KOPT-K1 (cell line): ENCODE results near the gene TGM2.

Experiments used
- H3K27ac ChIP-seq: fragments of 200-600 bp; sonication (generic); 2 replicates; pipeline ENCODE4 v1.5.1; 2016; ENCODE audit warnings: antibody characterized with exemption, mild to moderate bottlenecking, low read depth, low read length; ENCODE audit not compliant: poor library complexity, severe bottlenecking
- H3K36me3 ChIP-seq: fragments of 200-600 bp; sonication (generic); 2 replicates; pipeline ENCODE4 v1.5.1; 2017; ENCODE audit warnings: antibody characterized with exemption, mild to moderate bottlenecking, low read length, moderate library complexity; ENCODE audit not compliant: insufficient read depth
- H3K9me3 ChIP-seq: fragments of 200-600 bp; sonication (generic); 2 replicates; pipeline ENCODE4 v1.5.1; 2017; ENCODE audit warnings: antibody characterized with exemption, low read length, mild to moderate bottlenecking; ENCODE audit not compliant: insufficient read depth, poor library complexity, severe bottlenecking

Gene TGM2

GRCh38 chr20:38164069-38164468, 1.0 kb downstream of the TGM2 start:
- H3K36me3 ChIP-seq: no peaks in the 10 kb centered on the region
- H3K9me3 ChIP-seq: no peaks in the 10 kb centered on the region
- no peak overlapping the region for H3K27ac ChIP-seq

GRCh38 chr20:38162878-38163875, 1.9 kb downstream of the TGM2 start:
- no peak overlapping the region for H3K27ac ChIP-seq
- H3K9me3 ChIP-seq: no peaks in the 10 kb centered on the region
- H3K36me3 ChIP-seq: no peaks in the 10 kb centered on the region

DNA sequence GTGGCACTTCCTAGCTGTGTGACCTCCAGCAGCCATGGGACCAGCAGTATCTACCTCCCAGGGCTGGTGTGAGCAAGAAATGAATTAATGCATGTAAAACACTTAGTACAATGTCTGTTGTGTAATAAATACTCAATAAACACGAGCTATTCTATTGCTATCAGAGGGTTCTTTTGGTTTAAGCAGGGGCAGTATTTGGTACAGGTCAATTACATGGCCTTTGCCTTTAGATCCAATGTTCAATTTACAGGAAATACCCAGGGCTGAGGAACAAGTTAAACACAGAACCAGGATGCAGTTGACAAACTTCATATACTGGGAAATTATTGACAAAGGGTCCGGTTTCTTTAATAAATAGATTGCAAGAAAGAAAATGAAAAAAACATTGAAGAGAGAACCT, 2.9 kb downstream of the TGM2 start:
- H3K27ac ChIP-seq: no peak overlapping the region

DNA sequence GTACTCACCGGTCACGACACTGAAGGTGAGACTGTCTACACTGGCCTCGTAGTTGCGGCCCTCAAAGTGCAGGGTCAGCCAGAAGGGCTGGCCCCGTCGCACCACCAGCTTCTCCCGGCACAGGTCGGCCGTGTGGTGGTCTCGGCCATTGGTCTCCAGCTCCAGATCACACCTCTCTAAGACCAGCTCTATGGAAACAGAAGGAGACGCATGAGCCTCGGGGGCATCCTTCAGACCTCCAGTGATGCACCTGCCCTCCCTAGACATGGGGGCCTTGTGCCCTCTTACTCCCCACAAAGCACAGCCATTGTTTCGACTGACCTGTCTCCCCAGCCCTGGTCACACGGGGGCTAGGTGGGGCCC, 3.7 kb downstream of the TGM2 start:
- H3K9me3 ChIP-seq: no peaks in the 10 kb centered on the region
- no peak overlapping the region for H3K27ac ChIP-seq
- no peaks in the 10 kb centered on the region for H3K36me3 ChIP-seq

More for the DNA sequence above, 2.9 kb downstream of the TGM2 start:
- H3K9me3 ChIP-seq: no peaks in the 10 kb centered on the region
- H3K36me3 ChIP-seq: no peaks in the 10 kb centered on the region

DNA sequence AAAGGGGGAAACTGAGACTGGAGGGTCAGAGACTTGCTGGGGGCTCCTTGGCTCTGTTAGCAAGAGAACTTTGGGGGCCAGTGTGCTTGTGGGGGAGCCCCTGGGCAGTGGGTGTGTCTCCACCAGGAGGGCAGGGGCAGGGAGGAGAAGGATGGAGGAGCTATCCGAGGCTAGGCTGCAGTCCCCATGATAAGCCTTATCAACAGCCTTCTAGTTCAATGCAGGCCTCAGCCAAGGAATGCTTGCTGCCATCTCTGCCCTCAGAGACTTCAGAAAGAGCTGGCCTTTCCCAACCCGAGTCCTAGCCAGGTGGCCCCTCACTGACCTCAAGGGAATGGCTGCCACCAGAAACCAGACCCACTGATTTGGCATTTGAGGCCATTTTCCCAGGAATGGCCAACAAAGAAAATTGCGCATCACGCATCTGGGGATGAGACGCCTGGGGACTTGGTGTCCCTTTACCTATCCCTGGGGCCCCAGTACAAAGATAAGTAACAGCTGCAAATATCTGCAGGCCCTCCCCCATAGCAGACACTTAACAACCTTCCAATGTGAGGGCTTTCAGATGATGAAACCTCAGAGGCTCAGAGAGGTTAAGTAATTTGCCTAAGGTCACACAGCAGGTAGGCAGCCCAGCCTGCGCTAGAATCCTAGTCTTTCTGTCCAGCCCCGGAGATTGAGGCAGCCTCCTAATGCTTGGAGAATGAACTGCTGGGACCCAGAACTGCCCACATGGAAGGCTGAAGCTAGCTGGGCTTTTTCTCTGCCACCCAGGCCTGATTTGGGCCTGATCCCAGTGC, 4.9 kb downstream of the TGM2 start:
- no peak overlapping the region for H3K27ac ChIP-seq

DNA sequence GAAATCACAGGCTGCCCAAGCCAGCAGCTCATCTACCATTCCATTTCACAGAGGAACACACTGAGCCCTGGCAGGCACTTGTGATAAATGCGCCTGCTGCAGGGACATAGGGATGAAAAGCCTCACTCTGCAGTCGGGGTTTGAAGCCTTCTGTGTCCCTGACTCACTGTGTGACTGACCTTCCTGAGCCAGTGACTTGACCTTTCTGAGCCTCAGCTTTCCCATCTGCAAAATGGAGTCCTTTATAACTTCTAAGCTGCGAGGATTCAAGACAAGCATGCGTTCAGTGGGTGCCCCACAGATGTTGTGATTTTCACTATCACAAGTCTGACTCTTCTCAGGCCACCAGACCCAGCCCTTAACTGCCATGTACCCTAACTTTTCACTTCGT, 5.5 kb downstream of the TGM2 start:
- Histone ChIP-seq H3K9me3 (no peaks in the 10 kb centered on the region), H3K27ac (no peak overlapping the region), H3K36me3 (no peaks in the 10 kb centered on the region)

More for the DNA sequence above, 4.9 kb downstream of the TGM2 start:
- no peaks in the 10 kb centered on the region for H3K36me3 ChIP-seq
- H3K9me3 ChIP-seq: no peaks in the 10 kb centered on the region

DNA sequence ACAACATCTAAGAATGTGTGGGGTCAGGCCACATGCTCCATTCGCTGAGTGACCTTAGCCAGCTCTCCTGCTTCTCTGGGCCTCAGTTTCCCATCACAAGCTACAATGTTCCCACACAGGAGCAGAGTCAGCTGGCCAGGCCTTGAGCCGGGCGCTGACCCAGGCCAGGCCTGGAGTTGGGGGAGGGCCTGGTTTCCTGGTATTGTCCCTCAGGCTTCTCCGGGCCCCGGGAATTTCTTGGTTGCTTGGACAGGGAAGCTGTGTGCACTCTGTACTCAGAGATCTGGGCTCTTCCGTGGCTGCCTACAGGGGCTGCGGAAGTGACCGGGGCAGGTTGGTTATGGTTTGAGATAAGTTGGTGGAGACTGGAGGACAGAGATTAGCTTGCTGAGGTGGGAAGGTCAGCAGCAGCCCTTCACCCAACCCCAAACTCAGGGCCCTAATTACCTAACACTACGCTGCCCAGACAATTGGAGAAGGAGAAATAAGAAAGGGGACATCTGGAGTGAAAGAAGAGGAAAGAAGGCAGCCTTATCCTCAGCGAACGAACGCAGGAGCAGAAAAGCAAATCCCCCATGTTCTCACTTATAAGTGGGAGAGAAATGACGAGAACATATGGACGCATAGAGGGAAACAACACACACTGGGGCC, 6.2 kb downstream of the TGM2 start:
- H3K27ac ChIP-seq: no peak overlapping the region
- no peaks in the 10 kb centered on the region for H3K9me3 ChIP-seq
- no peaks in the 10 kb centered on the region for H3K36me3 ChIP-seq

- Histone ChIP-seq H3K27ac (no peak overlapping the region), H3K36me3 (no peaks in the 10 kb centered on the region), H3K9me3 (no peaks in the 10 kb centered on the region)
Measured at GRCh38 chr20:38157635-38158495, 7.2 kb downstream of the TGM2 start.

DNA sequence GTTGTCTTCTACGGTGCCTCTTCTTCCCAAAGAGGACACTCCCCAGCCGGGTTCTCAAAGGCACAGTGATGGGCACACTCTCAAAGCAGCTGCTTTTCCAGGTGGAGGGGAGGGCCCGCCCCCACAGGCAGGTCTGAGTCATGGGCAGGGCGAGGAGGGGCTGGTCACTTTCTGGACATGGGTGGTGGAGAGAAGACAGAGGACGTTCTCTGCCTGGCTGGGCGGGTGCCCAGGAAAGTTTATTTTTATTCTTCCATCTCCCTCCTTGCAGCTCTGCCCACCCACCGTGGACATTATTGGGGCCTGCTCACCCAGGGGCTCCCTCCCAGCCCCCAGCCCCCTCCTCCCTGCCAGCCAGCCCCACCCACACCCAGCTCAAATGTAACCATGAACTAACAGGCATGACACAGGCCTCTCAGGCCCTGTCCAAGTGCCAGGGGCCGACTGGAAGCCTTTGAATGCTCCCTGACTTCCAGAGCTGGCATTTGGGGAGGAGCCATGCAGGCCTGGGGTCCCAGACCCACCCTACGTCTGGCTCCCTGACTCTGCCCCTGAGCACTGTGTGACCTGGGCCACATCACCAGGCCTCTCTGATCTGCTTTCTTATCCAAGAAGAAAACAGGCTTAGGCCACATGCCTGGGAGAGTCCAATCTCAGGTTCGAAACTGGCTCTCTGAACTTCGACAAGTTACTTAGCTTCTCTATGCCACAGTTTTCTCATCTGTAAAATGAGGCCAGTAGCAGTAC, 8.0 kb downstream of the TGM2 start:
- Histone ChIP-seq H3K27ac (no peak overlapping the region), H3K9me3 (no peaks in the 10 kb centered on the region), H3K36me3 (no peaks in the 10 kb centered on the region)

DNA sequence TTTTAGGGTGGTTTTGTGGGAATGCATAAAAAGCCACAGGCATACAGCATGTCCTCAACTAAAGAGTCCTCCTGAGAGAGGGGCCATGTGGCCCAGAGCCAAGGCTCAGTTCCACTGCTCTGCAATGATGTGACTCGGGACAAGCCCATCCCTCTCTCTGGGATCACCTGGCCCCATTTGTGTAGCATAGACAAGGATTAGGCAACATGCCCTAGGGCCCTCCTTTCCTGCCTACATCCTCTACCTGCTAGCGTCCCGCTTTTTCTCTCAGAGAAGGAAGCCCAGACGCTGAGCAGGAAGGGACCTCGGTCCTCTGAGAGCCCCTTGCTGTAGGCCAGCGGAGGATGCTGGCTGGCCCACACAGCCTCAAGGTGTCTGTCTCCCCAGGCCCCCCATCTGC, 8.8 kb downstream of the TGM2 start:
- no peaks in the 10 kb centered on the region for H3K36me3 ChIP-seq
- no peak overlapping the region for H3K27ac ChIP-seq
- no peaks in the 10 kb centered on the region for H3K9me3 ChIP-seq

DNA sequence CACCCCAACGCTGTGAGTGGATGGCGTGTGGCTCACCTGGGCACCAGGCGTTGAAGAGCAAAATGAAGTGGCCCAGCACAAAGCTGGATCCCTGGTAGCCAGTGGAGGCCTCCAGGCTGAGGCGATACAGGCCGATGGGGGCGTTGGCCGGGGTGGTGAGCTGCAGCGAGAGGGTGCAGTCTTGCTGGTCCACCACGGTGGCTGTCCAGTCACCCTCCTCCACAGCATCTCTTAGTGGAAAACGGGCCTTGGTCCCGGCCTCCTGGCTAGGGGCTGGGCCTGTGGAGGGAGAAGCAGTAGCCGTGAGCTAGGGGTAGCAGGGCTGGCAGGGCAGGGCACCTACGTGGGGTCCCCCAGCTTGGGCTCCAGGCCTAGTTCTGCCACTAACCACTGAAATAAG, 9.3 kb downstream of the TGM2 start:
- no peaks in the 10 kb centered on the region for H3K9me3 ChIP-seq
- H3K27ac ChIP-seq: no peak overlapping the region
- no peaks in the 10 kb centered on the region for H3K36me3 ChIP-seq

DNA sequence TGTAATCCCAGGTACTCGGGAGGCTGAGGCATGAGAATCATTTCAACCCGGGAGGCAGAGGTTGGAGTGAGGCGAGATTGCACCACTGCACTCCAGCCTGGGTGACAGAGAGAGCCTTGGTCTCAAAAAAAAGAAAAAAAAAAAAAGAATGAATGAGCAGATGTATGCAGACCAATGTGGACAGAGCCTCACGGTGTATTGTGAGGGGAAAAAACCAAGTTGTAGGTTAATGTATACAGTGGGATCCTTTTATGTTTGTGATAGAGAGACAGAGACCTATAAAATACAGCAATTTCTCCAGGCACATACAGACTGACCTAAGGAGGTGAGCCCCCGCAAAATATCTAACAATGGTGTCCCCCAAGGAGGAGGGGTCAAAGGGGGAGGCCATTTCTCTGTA, 11.7 kb downstream of the TGM2 start:
- H3K36me3 ChIP-seq: no peaks in the 10 kb centered on the region
- no peaks in the 10 kb centered on the region for H3K9me3 ChIP-seq
- no peak overlapping the region for H3K27ac ChIP-seq

GRCh38 chr20:38152621-38153221, 12.3 kb downstream of the TGM2 start:
- no peaks in the 10 kb centered on the region for H3K36me3 ChIP-seq
- no peak overlapping the region for H3K27ac ChIP-seq
- H3K9me3 ChIP-seq: no peaks in the 10 kb centered on the region
